ENCODE measurements around the gene GRAMD1A. TPM values are rescaled to one million over a fixed set of nuclear protein-coding genes. Genes with fewer than 3 reads are reported as not detected.
A peak's percentile ranks its signal among the peaks of the same experiment; 100 is the strongest.
"Not testable (repeated sequence)": the region's sequence is repeated elsewhere in the genome, so short reads cannot be mapped to it uniquely, and the experiment has no call there.

GRAMD1A gene
- total RNA-seq (2014; rRNA removed; shearing (Covaris generic); ENCODE audit: low replicate concordance), result 28.2 and 32.1 TPM in 2 replicates

GRCh38 chr19:34999498-35000337, at the start of gene GRAMD1A:
GRAMD1A (plus strand) TSS chr19:35000323; CDS start chr19:35000479, 156 bp downstream.
- H3K27me3 ChIP-seq, result no peaks in the 10 kb centered on the region
- H3K36me3 ChIP-seq, result peaks cover 35% of the 10 kb centered on the region
- H3K4me3 ChIP-seq, result peak within 1 kb of the TSS; percentile 71
- no peaks in the 10 kb centered on the region for H3K9me3 ChIP-seq
- DNase-seq, result peak; percentile 91

DNA sequence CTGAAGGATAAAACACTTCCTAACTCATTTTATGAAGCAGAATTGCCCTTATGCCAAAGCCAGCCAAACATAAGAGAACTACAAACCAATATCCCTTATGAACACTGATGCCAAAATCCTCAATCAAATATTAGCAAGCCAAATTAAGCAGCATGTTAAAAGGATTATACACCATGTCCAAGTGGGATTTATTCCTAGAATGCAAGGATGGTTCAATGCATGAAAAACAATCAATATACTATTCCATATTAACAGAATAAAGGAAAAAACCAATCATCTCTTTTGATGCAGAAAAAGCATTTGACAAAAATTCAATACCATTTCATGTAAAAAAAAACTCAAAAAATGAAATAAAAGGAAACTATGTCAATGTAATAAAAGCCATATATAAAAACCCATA, 47.0 kb upstream of the GRAMD1A start:
- no peak for DNase-seq
- H3K36me3 ChIP-seq, result peaks cover 10% of the 10 kb centered on the region
- H3K4me3 ChIP-seq, result no peak overlapping the region

DNA sequence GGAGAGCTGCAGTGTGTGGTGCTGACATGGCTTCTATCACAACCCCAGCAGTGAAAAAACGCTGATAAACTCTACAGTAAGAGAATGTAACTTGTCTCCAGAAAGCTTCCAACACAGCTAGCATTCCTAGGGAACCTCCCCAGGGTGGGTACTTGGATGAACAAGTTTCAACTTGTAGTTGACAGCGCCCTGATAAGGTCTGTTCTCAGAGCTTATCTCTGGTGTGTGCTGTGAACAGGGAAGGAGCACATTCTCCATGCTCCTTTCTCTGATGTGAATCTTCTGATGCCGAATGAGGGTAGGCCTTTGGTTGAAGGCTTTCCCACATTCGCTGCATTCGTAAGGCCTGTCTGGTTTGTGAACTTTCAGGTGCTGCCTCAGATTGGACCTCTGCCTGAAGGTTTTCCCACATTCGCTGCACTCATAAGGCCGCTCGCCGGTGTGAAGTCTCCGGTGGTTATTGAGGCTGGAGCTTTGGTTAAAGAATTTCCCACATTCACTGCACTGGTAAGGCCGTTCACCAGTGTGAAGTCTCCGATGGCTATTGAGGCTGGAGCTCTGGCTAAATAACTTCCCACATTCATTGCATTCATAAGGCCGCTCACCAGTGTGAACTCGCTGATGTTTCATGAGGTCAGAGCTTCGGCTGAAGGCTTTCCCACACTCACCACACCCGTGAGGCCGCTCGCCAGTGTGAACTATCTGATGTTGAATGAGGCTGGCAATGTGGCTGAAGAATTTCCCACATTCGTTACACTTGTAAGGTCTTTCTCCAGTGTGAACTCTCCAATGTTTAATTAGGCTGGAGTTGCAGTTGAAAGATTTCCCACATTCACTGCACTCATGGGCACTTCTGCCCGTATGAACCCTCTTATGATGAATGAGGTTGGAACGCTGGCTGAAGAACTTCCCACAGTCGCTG, 42.0 kb upstream of the GRAMD1A start:
- Histone ChIP-seq H3K27me3 (no peaks in the 10 kb centered on the region), H3K4me3 (no peak overlapping the region), H3K36me3 (peaks cover 27% of the 10 kb centered on the region), H3K9me3 (peaks cover 45% of the 10 kb centered on the region)
- no peak for DNase-seq

More for the DNA sequence above, 47.0 kb upstream of the GRAMD1A start:
- peaks cover 41% of the 10 kb centered on the region for H3K9me3 ChIP-seq
- no peaks in the 10 kb centered on the region for H3K27me3 ChIP-seq

DNA sequence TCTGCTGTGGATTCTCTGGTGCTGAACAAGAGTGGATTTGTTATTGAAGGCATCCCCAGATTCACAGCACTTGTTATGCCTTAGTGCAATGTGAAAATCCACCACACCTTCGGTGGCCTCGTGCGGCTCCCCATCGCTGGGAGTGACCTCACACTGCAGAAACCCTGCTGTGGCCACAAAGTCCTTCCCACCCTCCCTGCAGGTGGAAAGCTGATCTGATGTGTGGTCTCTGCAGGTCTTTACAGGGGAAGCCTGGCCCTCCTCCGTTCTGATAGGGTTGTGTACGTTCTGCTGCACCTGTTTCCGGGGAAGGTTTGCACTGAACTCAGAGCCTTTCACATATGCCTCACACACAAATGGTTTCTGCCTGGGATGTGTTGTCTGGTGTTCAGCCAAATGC, 41.1 kb upstream of the GRAMD1A start:
- H3K27me3 ChIP-seq, result no peaks in the 10 kb centered on the region
- no peak overlapping the region for H3K4me3 ChIP-seq
- no peak for DNase-seq
- H3K36me3 ChIP-seq, result peaks cover 27% of the 10 kb centered on the region
- H3K9me3 ChIP-seq, result peaks cover 38% of the 10 kb centered on the region

- Histone ChIP-seq H3K36me3 (peaks cover 27% of the 10 kb centered on the region), H3K27me3 (no peaks in the 10 kb centered on the region), H3K9me3 (peaks cover 36% of the 10 kb centered on the region), H3K4me3 (no peak overlapping the region)
- DNase-seq, result no peak
Observed at GRCh38 chr19:34960103-34960805, 39.9 kb upstream of the GRAMD1A start.

DNA sequence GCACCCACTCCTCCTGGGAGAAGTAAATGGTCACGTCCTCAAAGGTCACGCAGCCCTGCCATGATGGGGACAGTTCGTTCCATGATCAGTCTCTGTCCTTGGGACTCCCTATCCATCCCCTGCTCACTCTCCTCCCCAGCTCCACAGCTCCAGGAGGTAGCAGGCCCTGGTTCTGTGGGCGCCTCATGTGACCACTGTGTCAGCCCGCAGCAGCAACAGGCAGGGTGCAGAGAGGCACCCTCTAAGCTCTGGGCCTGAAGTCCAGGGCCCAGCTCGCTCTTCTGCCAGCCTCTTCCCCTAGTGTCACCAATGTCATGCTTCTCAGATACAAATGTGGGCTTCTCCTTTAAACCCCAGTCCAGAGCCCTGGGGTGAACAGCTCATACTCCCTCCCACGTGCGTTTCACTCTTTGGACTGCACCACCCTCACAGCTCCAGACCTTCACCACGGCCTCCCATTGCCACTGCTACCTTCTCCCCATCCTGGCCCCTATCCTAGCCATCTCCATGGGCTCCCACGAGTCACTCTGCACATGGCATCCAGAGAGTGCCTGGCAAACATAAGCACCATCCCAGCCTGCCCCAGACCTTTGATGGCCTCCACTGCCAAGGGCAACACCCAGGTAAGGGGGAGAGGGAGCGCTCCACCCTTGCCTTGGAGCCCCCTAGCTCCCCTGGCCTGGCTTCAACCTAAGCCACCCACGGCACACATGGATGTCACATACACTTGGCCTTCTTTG, 39.0 kb upstream of the GRAMD1A start:
- Histone ChIP-seq H3K4me3 (no peak overlapping the region), H3K36me3 (peaks cover 27% of the 10 kb centered on the region), H3K9me3 (peaks cover 34% of the 10 kb centered on the region), H3K27me3 (no peaks in the 10 kb centered on the region)
- no peak for DNase-seq

- no peak for DNase-seq
- H3K36me3 ChIP-seq, result peaks cover 27% of the 10 kb centered on the region
- H3K4me3 ChIP-seq, result no peak overlapping the region
- H3K27me3 ChIP-seq, result no peaks in the 10 kb centered on the region
- peaks cover 26% of the 10 kb centered on the region for H3K9me3 ChIP-seq
Observed at GRCh38 chr19:34961775-34962686, 38.1 kb upstream of the GRAMD1A start.

- peak overlapping the region; percentile 74 for H3K4me3 ChIP-seq
- no peak for DNase-seq
- peaks cover 24% of the 10 kb centered on the region for H3K9me3 ChIP-seq
- peaks cover 19% of the 10 kb centered on the region for H3K36me3 ChIP-seq
- H3K27me3 ChIP-seq, result no peaks in the 10 kb centered on the region
Observed at GRCh38 chr19:34962687-34963572, 37.2 kb upstream of the GRAMD1A start.

- Histone ChIP-seq H3K36me3 (peaks cover 10% of the 10 kb centered on the region), H3K9me3 (peaks cover 20% of the 10 kb centered on the region), H3K4me3 (peak within 1 kb of the TSS; percentile 74), H3K27me3 (no peaks in the 10 kb centered on the region)
- DNase-seq, result peak; percentile 73
Observed at GRCh38 chr19:34963573-34964406, 36.3 kb upstream of the GRAMD1A start, which contains the start of gene ZNF792. ZNF792 (minus strand) TSS chr19:34964229; CDS start chr19:34963662, 567 bp downstream.

GRCh38 chr19:34964598-34964997, 35.5 kb upstream of the GRAMD1A start:
- no peak for DNase-seq
- Histone ChIP-seq H3K27me3 (no peaks in the 10 kb centered on the region), H3K4me3 (no peak overlapping the region), H3K9me3 (peaks cover 16% of the 10 kb centered on the region), H3K36me3 (peaks cover 2% of the 10 kb centered on the region)

DNA sequence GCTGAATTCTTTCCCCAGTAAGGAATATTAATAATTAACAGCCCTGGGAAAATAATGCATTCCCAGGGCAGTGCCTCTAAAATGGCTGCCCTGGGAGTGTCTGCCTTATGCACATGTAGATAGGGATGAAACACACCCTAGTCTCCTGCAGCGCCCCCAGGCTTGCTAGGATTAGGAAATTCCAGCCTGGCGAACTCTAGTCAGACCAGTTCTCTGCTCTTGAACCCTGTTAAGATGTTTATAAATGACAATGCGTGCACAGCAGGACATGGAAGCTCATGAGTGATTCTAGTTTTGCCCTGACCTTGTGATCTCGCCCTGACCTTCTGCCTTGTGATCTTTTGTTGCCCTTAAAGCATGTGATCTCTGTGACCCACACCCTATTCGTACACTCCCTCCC, 34.6 kb upstream of the GRAMD1A start:
- not testable (repeated sequence) for H3K4me3 ChIP-seq, DNase-seq, H3K27me3 ChIP-seq, H3K36me3 ChIP-seq
- H3K9me3 ChIP-seq, result peaks cover 13% of the 10 kb centered on the region

GRCh38 chr19:34967551-34967950, 32.6 kb upstream of the GRAMD1A start:
- Histone ChIP-seq H3K36me3 (no peaks in the 10 kb centered on the region), H3K27me3 (no peaks in the 10 kb centered on the region), H3K4me3 (no peak overlapping the region), H3K9me3 (peaks cover 13% of the 10 kb centered on the region)
- no peak for DNase-seq

GRCh38 chr19:34969721-34970120, 30.4 kb upstream of the GRAMD1A start:
- H3K4me3 ChIP-seq, result no peak overlapping the region
- H3K36me3 ChIP-seq, result no peaks in the 10 kb centered on the region
- H3K27me3 ChIP-seq, result no peaks in the 10 kb centered on the region
- DNase-seq, result no peak
- peaks cover 13% of the 10 kb centered on the region for H3K9me3 ChIP-seq
